ENCODE data around the gene PC. TPM values are rescaled to one million over a fixed set of nuclear protein-coding genes. Genes with fewer than 3 reads are reported as not detected.

PC gene
- total RNA-seq, 4 donors from 2014 or later = 91.0 to 240 (median 134) TPM

- no peak for DNase-seq (ENCODE audit: low spot score)
- no peak for ATAC-seq (ENCODE audit: low FRiP score)
- TF ChIP-seq CTCF (IDR thresholded peaks at IDR 0.05) = no peak
These were observed 76.2 kb downstream of the PC start for GRCh38 chr11:66881927-66882452.

- ATAC-seq (ENCODE audit: low FRiP score) (no peak), DNase-seq (ENCODE audit: low spot score) (no peak)
- TF ChIP-seq CTCF (IDR thresholded peaks at IDR 0.05) = no peak
These were observed 76.7 kb downstream of the PC start for GRCh38 chr11:66881451-66881835.

GRCh38 chr11:66880496-66881450, 77.4 kb downstream of the PC start:
- ATAC-seq (ENCODE audit: low FRiP score) (no peak), DNase-seq (ENCODE audit: low spot score) (no peak)
- TF ChIP-seq CTCF (IDR thresholded peaks at IDR 0.05) = no peak

GRCh38 chr11:66879999-66880398, 78.2 kb downstream of the PC start:
- DNase-seq (ENCODE audit: low spot score) (no peak), ATAC-seq (ENCODE audit: low FRiP score) (no peak)
- no peak for TF ChIP-seq CTCF (IDR thresholded peaks at IDR 0.05)

- no peak for ATAC-seq (ENCODE audit: low FRiP score)
- no peak for DNase-seq (ENCODE audit: low spot score)
- no peak for TF ChIP-seq CTCF (IDR thresholded peaks at IDR 0.05)
These were observed 78.6 kb downstream of the PC start for GRCh38 chr11:66879583-66879982.

GRCh38 chr11:66879000-66879399, 79.2 kb downstream of the PC start:
- DNase-seq (ENCODE audit: low spot score) = no peak
- ATAC-seq (ENCODE audit: low FRiP score) = no peak
- no peak for TF ChIP-seq CTCF (IDR thresholded peaks at IDR 0.05)

- no peak for TF ChIP-seq CTCF (IDR thresholded peaks at IDR 0.05)
- no peak for ATAC-seq (ENCODE audit: low FRiP score)
- no peak for DNase-seq (ENCODE audit: low spot score)
These were observed 79.7 kb downstream of the PC start for GRCh38 chr11:66878474-66878873.
